DND-41 (cell line): ENCODE measurements around the gene WNK2.

Source experiments
- ATAC-seq: fragments of 200-7000 bp; cut with Tn5 transposase; 3 replicates; pipeline ENCODE4 v1.9.1; 2021; ENCODE audit warnings: low read depth; ENCODE audit not compliant: insufficient read depth
- DNase-seq: peaks from one replicate; pipeline ENCODE4 v3.0.0-alpha.2; 2020
- H2AFZ ChIP-seq: 2 replicates; pipeline ENCODE4 v1.6.0; 2012; ENCODE audit warnings: low read depth, low read length
- H3K27ac ChIP-seq: 2 replicates; pipeline ENCODE4 v1.5.1; 2012; ENCODE audit warnings: low read length, inconsistent platforms
- H3K27me3 ChIP-seq: fragments of 200-600 bp; sonication (generic); 2 replicates; pipeline ENCODE4 v1.6.0; 2012; ENCODE audit warnings: low read length, mild to moderate bottlenecking, inconsistent platforms; ENCODE audit not compliant: insufficient read depth, poor library complexity
- H3K36me3 ChIP-seq: 2 replicates; pipeline ENCODE4 v1.5.1; 2012; ENCODE audit warnings: low read length, inconsistent platforms; ENCODE audit not compliant: insufficient read depth
- H3K4me1 ChIP-seq: 2 replicates; pipeline ENCODE4 v1.5.1; 2012; ENCODE audit warnings: mild to moderate bottlenecking, low read length; ENCODE audit not compliant: insufficient read depth
- H3K4me2 ChIP-seq: 2 replicates; pipeline ENCODE4 v1.6.0; 2012; ENCODE audit warnings: mild to moderate bottlenecking, moderate library complexity, low read length, inconsistent platforms; ENCODE audit not compliant: insufficient read depth
- H3K4me3 ChIP-seq, 2 experiments: fragments of 200-600 bp in 1 of 2; shearing (Covaris generic) in 1 of 2; 2 replicates each; pipeline ENCODE4 v1.5.1; 2012 to 2016; ENCODE audit warnings: inconsistent platforms in 2 of 2, low read length in 2 of 2, mild to moderate bottlenecking in 2 of 2, low read depth in 1 of 2, moderate library complexity in 1 of 2
- H3K79me2 ChIP-seq: 2 replicates; pipeline ENCODE4 v1.6.0; 2012; ENCODE audit warnings: low read length, inconsistent platforms; ENCODE audit not compliant: insufficient read depth
- H3K9ac ChIP-seq: 2 replicates; pipeline ENCODE4 v1.6.0; 2012; ENCODE audit warnings: low read depth, mild to moderate bottlenecking, inconsistent platforms, low read length, moderate library complexity
- H3K9me3 ChIP-seq: 2 replicates; pipeline ENCODE4 v1.5.1; 2012; ENCODE audit warnings: low read length, moderate library complexity, mild to moderate bottlenecking, inconsistent platforms; ENCODE audit not compliant: insufficient read depth, severe bottlenecking
- H4K20me1 ChIP-seq: 2 replicates; pipeline ENCODE4 v1.6.0; 2012; ENCODE audit warnings: low read length; ENCODE audit not compliant: insufficient read depth
- EZH2 ChIP-seq: IDR thresholded peaks from 3 replicates; pipeline ENCODE4 v1.6.1; 2012; ENCODE audit warnings: borderline replicate concordance, low read depth, mild to moderate bottlenecking, moderate library complexity, low read length, inconsistent platforms; ENCODE audit not compliant: severe bottlenecking
- TF ChIP-seq, protein P1 (sequence below): IDR thresholded peaks from 2 replicates; pipeline ENCODE4 v1.5.1; 2012; ENCODE audit warnings: borderline replicate concordance, low read length, moderate library complexity, mild to moderate bottlenecking; ENCODE audit not compliant: poor library complexity, severe bottlenecking; ENCODE audit errors: extremely low read depth

The WNK2 gene

DNA sequence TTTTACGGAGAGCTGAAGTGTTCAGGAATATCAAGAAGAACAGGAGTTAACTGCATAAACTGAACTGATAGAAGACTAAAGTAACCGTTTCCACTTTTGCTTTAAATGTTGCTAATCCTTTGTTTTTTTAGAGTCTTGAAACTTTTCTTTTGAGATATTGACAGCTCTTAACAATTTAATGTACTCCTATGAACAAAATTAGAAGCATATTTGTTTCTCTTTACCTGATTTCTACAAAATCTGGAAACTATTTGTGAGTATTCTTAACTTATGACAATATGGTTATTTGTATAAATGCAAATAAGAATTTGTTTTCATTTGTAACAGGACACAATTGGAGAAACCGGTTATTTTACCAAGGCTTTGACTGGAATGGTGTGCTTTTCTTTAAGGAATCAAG is 178.1 kb downstream of the WNK2 start:
- H3K9me3 ChIP-seq: peaks cover 9% of the 10 kb centered on the region

DNA sequence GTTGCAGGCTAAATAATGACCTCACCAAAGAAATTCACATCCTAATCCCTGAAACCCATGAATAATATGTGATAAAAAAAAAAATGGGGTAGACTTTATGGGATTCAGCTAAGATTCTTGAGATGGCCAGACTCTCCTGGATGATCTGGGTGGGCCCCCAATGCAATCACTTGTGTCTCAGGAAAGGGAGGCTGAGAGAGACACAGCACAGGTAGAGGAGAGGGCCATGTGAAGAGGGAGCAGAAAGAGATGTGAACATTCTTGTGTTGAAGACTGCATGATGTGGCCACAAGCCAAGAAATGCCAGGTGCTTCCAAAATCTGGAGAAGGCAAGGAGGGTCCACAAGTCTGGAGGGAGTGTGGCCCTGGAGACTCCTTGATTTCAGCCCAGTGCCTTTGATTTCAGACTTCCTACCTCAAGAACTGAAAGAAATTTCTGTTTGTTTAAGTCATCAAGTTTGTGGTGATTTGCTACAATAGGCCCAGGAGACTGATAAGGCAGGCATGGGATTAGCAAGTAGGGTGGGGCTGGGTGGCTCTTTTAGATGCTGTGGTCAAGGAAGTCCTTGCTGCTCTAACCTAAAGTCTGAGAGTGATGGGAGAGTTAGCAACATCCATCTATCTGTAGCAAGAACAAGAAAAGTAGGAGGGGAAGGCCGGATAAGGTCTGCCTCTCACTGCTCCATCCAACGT is 180.9 kb downstream of the WNK2 start:
- H3K36me3 ChIP-seq: no peaks in the 10 kb centered on the region
- no peak overlapping the region for H3K4me2 ChIP-seq
- H3K9ac ChIP-seq: no peak overlapping the region
- ATAC-seq (no peak), DNase-seq (no peak)
- H2AFZ ChIP-seq: no peak overlapping the region
- peaks cover 9% of the 10 kb centered on the region for H3K9me3 ChIP-seq
- H4K20me1 ChIP-seq: no peaks in the 10 kb centered on the region
- no peaks in the 10 kb centered on the region for H3K4me1 ChIP-seq
- no peak overlapping the region for H3K4me3 ChIP-seq
- H3K27ac ChIP-seq: no peak overlapping the region
- TF ChIP-seq, protein P1, sequence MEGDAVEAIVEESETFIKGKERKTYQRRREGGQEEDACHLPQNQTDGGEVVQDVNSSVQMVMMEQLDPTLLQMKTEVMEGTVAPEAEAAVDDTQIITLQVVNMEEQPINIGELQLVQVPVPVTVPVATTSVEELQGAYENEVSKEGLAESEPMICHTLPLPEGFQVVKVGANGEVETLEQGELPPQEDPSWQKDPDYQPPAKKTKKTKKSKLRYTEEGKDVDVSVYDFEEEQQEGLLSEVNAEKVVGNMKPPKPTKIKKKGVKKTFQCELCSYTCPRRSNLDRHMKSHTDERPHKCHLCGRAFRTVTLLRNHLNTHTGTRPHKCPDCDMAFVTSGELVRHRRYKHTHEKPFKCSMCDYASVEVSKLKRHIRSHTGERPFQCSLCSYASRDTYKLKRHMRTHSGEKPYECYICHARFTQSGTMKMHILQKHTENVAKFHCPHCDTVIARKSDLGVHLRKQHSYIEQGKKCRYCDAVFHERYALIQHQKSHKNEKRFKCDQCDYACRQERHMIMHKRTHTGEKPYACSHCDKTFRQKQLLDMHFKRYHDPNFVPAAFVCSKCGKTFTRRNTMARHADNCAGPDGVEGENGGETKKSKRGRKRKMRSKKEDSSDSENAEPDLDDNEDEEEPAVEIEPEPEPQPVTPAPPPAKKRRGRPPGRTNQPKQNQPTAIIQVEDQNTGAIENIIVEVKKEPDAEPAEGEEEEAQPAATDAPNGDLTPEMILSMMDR: no peak
- TF ChIP-seq EZH2: no peak
- H3K79me2 ChIP-seq: no peaks in the 10 kb centered on the region
- no peaks in the 10 kb centered on the region for H3K27me3 ChIP-seq

More for the DNA sequence above, 178.1 kb downstream of the WNK2 start:
- Histone ChIP-seq H3K36me3 (no peaks in the 10 kb centered on the region), H3K9ac (no peak overlapping the region), H3K27ac (no peak overlapping the region), H3K79me2 (no peaks in the 10 kb centered on the region), H4K20me1 (no peaks in the 10 kb centered on the region), H3K4me2 (no peak overlapping the region), H3K27me3 (no peaks in the 10 kb centered on the region), H3K4me3 (no peak overlapping the region), H3K4me1 (no peaks in the 10 kb centered on the region), H2AFZ (no peak overlapping the region)
- ATAC-seq (no peak), DNase-seq (no peak)
- TF ChIP-seq, protein P1: no peak
- TF ChIP-seq EZH2: no peak

DNA sequence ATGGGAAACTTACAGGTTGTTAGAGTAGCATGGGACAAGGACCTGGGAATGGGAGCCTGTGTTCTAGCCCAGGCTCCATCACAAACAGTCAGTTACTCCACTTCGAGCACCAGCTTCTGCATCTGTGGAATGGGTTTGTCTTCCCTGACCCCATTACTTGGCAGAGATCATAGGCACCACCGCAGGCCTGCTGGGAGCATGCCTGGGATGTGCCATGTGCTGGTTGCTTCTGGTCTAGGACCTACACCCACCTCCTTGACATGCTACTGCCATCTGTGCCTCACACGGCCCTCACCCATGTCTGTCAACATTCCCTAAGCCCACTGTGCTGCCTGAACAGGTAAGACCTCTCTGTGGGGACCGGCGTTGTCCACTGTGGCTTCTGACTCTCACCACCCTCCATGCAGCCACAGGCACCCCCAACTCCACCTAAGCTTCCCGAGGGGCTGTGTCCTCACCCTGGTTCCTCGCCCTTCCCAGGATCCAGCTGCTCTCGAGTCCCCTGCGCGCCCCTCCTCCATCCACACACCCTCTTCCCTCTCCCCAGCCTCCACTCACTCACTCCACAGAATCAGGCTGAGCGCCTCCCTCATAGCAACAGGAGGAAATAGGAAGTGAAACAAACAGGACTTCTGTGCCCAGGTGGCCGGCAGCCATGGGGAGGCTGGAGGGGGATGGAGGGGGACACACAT is 181.6 kb downstream of the WNK2 start:
- Histone ChIP-seq H2AFZ (no peak overlapping the region), H3K4me1 (no peaks in the 10 kb centered on the region), H4K20me1 (no peaks in the 10 kb centered on the region), H3K9ac (no peak overlapping the region), H3K4me2 (no peak overlapping the region), H3K4me3 (no peak overlapping the region), H3K36me3 (no peaks in the 10 kb centered on the region), H3K9me3 (peaks cover 9% of the 10 kb centered on the region), H3K79me2 (no peaks in the 10 kb centered on the region), H3K27me3 (no peaks in the 10 kb centered on the region), H3K27ac (no peak overlapping the region)
- DNase-seq (no peak), ATAC-seq (no peak)
- TF ChIP-seq, protein P1: no peak
- no peak for TF ChIP-seq EZH2
